H9 (cell line): ENCODE results near the gene SERPINH1. TPM values are rescaled to one million over a fixed set of nuclear protein-coding genes. Genes with fewer than 3 reads are reported as not detected.

Experiments
- DNase-seq: peaks from one replicate; pipeline ENCODE4 v3.0.0-alpha.2; 2017
- H2AFZ ChIP-seq: one replicate; pipeline ENCODE4 v1.6.1; 2013; ENCODE audit warnings: mild to moderate bottlenecking, low read length, control low read depth, moderate library complexity
- H2AK5ac ChIP-seq: 2 replicates; pipeline ENCODE4 v1.6.1; 2013; ENCODE audit warnings: low read length, control low read depth, mixed read lengths; ENCODE audit not compliant: insufficient read length
- H2BK120ac ChIP-seq: one replicate; pipeline ENCODE4 v1.6.1; 2013; ENCODE audit warnings: low read depth, mild to moderate bottlenecking, low read length, control low read depth, inconsistent platforms; ENCODE audit not compliant: poor library complexity, severe bottlenecking
- H2BK12ac ChIP-seq: 2 replicates; pipeline ENCODE4 v1.6.1; 2013; ENCODE audit warnings: low read length, control low read depth, mixed read lengths, low read depth; ENCODE audit not compliant: insufficient read length
- H2BK15ac ChIP-seq: 2 replicates; pipeline ENCODE4 v1.6.1; 2013; ENCODE audit warnings: low read depth, low read length, control low read depth
- H2BK20ac ChIP-seq: one replicate; pipeline ENCODE4 v1.6.1; 2013; ENCODE audit warnings: low read depth, mild to moderate bottlenecking, low read length, control low read depth, inconsistent platforms; ENCODE audit not compliant: poor library complexity, severe bottlenecking
- H2BK5ac ChIP-seq: 2 replicates; pipeline ENCODE4 v1.6.1; 2013; ENCODE audit warnings: low read length, control low read depth, mixed read lengths; ENCODE audit not compliant: insufficient read length
- H3K14ac ChIP-seq: 2 replicates; pipeline ENCODE4 v1.6.1; 2013; ENCODE audit warnings: low read length, control low read depth; ENCODE audit not compliant: insufficient read depth
- H3K18ac ChIP-seq: 2 replicates; pipeline ENCODE4 v1.6.1; 2013; ENCODE audit warnings: low read depth, mild to moderate bottlenecking, mixed read lengths, low read length, control low read depth; ENCODE audit not compliant: insufficient read length
- H3K23ac ChIP-seq: 2 replicates; pipeline ENCODE4 v1.6.1; 2013; ENCODE audit warnings: low read length, control low read depth, mixed read lengths, low read depth; ENCODE audit not compliant: insufficient read length
- H3K23me2 ChIP-seq: 2 replicates; pipeline ENCODE4 v1.6.1; 2013; ENCODE audit warnings: low read depth, mild to moderate bottlenecking, mixed read lengths, low read length, control low read depth; ENCODE audit not compliant: insufficient read length, poor library complexity, severe bottlenecking
- H3K27ac ChIP-seq: 2 replicates; pipeline ENCODE4 v1.5.1; 2013; ENCODE audit warnings: low read length, control low read depth, mixed read lengths, low read depth; ENCODE audit not compliant: insufficient read length
- H3K27me3 ChIP-seq: 2 replicates; pipeline ENCODE4 v1.6.1; 2013; ENCODE audit warnings: low read length, control low read depth, inconsistent platforms; ENCODE audit not compliant: insufficient read depth
- H3K4ac ChIP-seq: 2 replicates; pipeline ENCODE4 v1.6.1; 2013; ENCODE audit warnings: low read depth, mild to moderate bottlenecking, control low read depth, inconsistent platforms, low read length, moderate library complexity
- H3K4me1 ChIP-seq: 2 replicates; pipeline ENCODE4 v1.6.1; 2013; ENCODE audit warnings: low read length, control low read depth, inconsistent platforms; ENCODE audit not compliant: insufficient read depth
- H3K4me2 ChIP-seq: 2 replicates; pipeline ENCODE4 v1.6.1; 2013; ENCODE audit warnings: low read length, control low read depth, mixed read lengths; ENCODE audit not compliant: insufficient read length, insufficient read depth
- H3K56ac ChIP-seq: 2 replicates; pipeline ENCODE4 v1.6.1; 2013; ENCODE audit warnings: low read depth, mild to moderate bottlenecking, mixed read lengths, low read length, control low read depth; ENCODE audit not compliant: insufficient read length
- H3K79me1 ChIP-seq: 2 replicates; pipeline ENCODE4 v1.6.1; 2013; ENCODE audit warnings: low read depth, mild to moderate bottlenecking, moderate library complexity, low read length, control low read depth, inconsistent platforms; ENCODE audit not compliant: insufficient read depth, poor library complexity, severe bottlenecking
- H3K79me2 ChIP-seq: 2 replicates; pipeline ENCODE4 v1.6.1; 2013; ENCODE audit warnings: low read length, control low read depth, inconsistent platforms; ENCODE audit not compliant: insufficient read depth
- H3K9ac ChIP-seq: 2 replicates; pipeline ENCODE4 v1.6.1; 2013; ENCODE audit warnings: low read length, control low read depth, mixed read lengths; ENCODE audit not compliant: insufficient read length; ENCODE audit errors: extremely low read depth
- H3K9me3 ChIP-seq: one replicate; pipeline ENCODE4 v1.6.1; 2013; ENCODE audit warnings: low read depth, low read length, inconsistent platforms; ENCODE audit not compliant: control insufficient read depth
- H3T11ph ChIP-seq: one replicate; pipeline ENCODE4 v1.6.1; 2013; ENCODE audit warnings: mild to moderate bottlenecking, low read length, control low read depth, inconsistent platforms
- H4K20me1 ChIP-seq: one replicate; pipeline ENCODE4 v1.6.1; 2013; ENCODE audit not compliant: control insufficient read depth, insufficient read length, insufficient read depth
- H4K5ac ChIP-seq: 2 replicates; pipeline ENCODE4 v1.6.1; 2013; ENCODE audit warnings: low read depth, mild to moderate bottlenecking, mixed read lengths, low read length, control low read depth; ENCODE audit not compliant: insufficient read length
- H4K8ac ChIP-seq: replicated peaks from 2 replicates; pipeline ENCODE4 v1.6.1; 2013; ENCODE audit warnings: low read length, control low read depth, mixed read lengths, low read depth; ENCODE audit not compliant: insufficient read length
- H4K91ac ChIP-seq: 2 replicates; pipeline ENCODE4 v1.6.1; 2013; ENCODE audit warnings: low read depth, mild to moderate bottlenecking, moderate library complexity, mixed read lengths, low read length, control low read depth; ENCODE audit not compliant: insufficient read length
- H3K27ac Mint-ChIP-seq, 3 experiments: 2 replicates in 2 of 3; 3 replicates in 1 of 3; pipeline ENCODE4 v1.8.0; 2020 to 2021; ENCODE audit warnings: mixed read lengths in 3 of 3, mild to moderate bottlenecking in 1 of 3, moderate library complexity in 1 of 3
- H3K27me3 Mint-ChIP-seq: 2 replicates; pipeline ENCODE4 v1.8.0; 2021; ENCODE audit warnings: low read depth, mild to moderate bottlenecking, moderate library complexity, mixed read lengths
- H3K36me3 Mint-ChIP-seq, 3 experiments: 2 replicates in 2 of 3; 3 replicates in 1 of 3; pipeline ENCODE4 v1.8.0; 2020 to 2021; ENCODE audit warnings: low read depth in 3 of 3, mixed read lengths in 3 of 3; ENCODE audit not compliant: insufficient read depth in 1 of 3
- H3K4me1 Mint-ChIP-seq, 2 experiments: 2 replicates each; pipeline ENCODE4 v1.8.0; 2020; ENCODE audit warnings: mixed read lengths in 2 of 2
- H3K4me3 Mint-ChIP-seq, 2 experiments: 2 replicates in 1 of 2; 3 replicates in 1 of 2; pipeline ENCODE4 v1.8.0; 2020 to 2021; ENCODE audit warnings: mild to moderate bottlenecking in 2 of 2, mixed read lengths in 2 of 2, moderate library complexity in 1 of 2
- H3K9me3 Mint-ChIP-seq, 2 experiments: 2 replicates in 1 of 2; 3 replicates in 1 of 2; pipeline ENCODE4 v1.8.0; 2020; ENCODE audit warnings: mild to moderate bottlenecking in 2 of 2, mixed read lengths in 2 of 2, moderate library complexity in 1 of 2
- WGBS: extraction: QIAGEN DNeasy Blood & Tissue Kit; methylation state at CpG from one replicate; pipeline ENCODE4 v1.1.7; 2013; ENCODE audit warnings: missing lambda C conversion rate, low lambda C conversion rate, mixed read lengths; ENCODE audit not compliant: insufficient read length; ENCODE audit errors: extremely low coverage; 5-methylcytosine and 5-hydroxymethylcytosine counted together
- total RNA-seq: library from RNA; stranded (reverse); gene quantifications from 2 replicates; pipeline ENCODE4 v1.2.1, GENCODE V29; 2021
- TF ChIP-seq, protein P1 (sequence below): fragments of 200-600 bp; sonication (generic); conservative IDR thresholded peaks from 3 replicates; pipeline ENCODE4 v1.8.0; 2021; ENCODE audit warnings: antibody characterized with exemption, mild to moderate bottlenecking

SERPINH1 gene
- total RNA-seq, 1 experiment from 2014 or later = 253 TPM

DNA sequence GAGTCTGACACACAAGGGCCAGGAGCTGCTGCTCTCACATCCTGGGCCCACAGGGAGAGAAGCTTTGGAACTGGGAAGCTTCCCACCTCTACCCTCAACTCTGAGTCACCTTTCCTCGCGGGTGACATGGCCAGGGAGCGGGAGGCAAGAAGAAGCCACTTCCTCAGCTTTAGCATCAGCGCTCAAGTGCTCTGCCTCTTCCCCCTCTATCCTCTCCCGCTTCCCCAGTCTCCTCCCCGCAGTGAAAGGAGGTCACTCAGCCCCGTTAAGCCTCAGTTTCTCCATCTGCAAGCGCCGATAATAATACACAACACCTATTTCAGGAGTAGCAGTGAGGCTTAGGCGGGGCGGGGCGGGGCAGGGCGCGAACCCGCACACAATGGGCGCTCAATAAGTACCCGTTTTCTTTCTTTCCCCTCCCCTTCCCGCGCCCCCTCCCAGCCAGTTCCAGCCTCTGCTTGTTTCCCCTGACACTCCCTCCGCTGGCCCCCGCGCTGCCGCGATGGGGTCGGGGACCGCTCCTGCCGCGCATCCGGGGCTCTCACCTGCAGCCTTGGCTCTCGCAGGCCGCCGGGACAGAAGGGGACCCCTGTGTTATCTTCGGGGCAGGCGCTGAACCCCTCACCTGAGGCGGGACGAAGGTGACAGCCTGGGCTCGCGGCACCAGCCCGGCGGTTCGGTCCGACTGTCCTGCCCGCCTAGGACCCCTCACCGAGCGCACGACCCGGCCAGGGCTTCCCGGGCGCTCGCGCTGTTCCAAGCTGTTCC, 37.2 kb upstream of the SERPINH1 start:
- DNase-seq = peak; percentile 45
- Histone ChIP-seq H3K14ac (no peak overlapping the region; the same call in 1 of the 2 replicates), H3T11ph (no peak overlapping the region), H3K9me3 (no peaks in the 10 kb centered on the region), H3K23me2 (peaks cover 15% of the 10 kb centered on the region), H3K23ac (no peak overlapping the region), H3K4me1 (no peaks in the 10 kb centered on the region), H3K79me1 (no peaks in the 10 kb centered on the region), H3K9ac (no peak overlapping the region), H4K8ac (no peak overlapping the region), H4K5ac (no peak overlapping the region), H3K79me2 (no peaks in the 10 kb centered on the region), H3K27ac (no peak overlapping the region), H3K4me2 (peak overlapping the region; percentile 65), H3K27me3 (peaks cover 17% of the 10 kb centered on the region; the same call in 1 of the 2 replicates), H2BK20ac (no peak overlapping the region), H2BK120ac (no peak overlapping the region), H3K56ac (no peak overlapping the region), H3K4ac (no peak overlapping the region), H4K20me1 (no peaks in the 10 kb centered on the region), H3K18ac (no peak overlapping the region), H2AFZ (no peak overlapping the region), H2BK5ac (no peak overlapping the region), H2BK15ac (no peak overlapping the region), H4K91ac (no peak overlapping the region), H2AK5ac (no peak overlapping the region), H2BK12ac (no peak overlapping the region)
- Mint-ChIP-seq H3K4me1 (peaks cover 8 to 18% of the 10 kb centered on the region in 2 experiments), H3K9me3 (no peaks in the 10 kb centered on the region), H3K36me3 (no peaks in the 10 kb centered on the region), H3K4me3 (peak overlapping the region; percentile 66 to 86), H3K27ac (no peak overlapping the region), H3K27me3 (peaks cover 41% of the 10 kb centered on the region)
- WGBS = no CpG with 5 or more reads among the region's 51 CpGs
- TF ChIP-seq, protein P1, sequence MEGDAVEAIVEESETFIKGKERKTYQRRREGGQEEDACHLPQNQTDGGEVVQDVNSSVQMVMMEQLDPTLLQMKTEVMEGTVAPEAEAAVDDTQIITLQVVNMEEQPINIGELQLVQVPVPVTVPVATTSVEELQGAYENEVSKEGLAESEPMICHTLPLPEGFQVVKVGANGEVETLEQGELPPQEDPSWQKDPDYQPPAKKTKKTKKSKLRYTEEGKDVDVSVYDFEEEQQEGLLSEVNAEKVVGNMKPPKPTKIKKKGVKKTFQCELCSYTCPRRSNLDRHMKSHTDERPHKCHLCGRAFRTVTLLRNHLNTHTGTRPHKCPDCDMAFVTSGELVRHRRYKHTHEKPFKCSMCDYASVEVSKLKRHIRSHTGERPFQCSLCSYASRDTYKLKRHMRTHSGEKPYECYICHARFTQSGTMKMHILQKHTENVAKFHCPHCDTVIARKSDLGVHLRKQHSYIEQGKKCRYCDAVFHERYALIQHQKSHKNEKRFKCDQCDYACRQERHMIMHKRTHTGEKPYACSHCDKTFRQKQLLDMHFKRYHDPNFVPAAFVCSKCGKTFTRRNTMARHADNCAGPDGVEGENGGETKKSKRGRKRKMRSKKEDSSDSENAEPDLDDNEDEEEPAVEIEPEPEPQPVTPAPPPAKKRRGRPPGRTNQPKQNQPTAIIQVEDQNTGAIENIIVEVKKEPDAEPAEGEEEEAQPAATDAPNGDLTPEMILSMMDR = no peak
